Measurements from ENCODE around the gene DNAJC17. TPM values are rescaled to one million over a fixed set of nuclear protein-coding genes. Genes with fewer than 3 reads are reported as not detected.

The DNAJC17 gene
- polyA plus RNA-seq (ENCODE audit: insufficient read length) = 41.1 TPM
- long read RNA-seq, donor 1, transcript DNAJC17-201 (11 exons, 3,731 nt) = major isoform, 13 of 13 reads
- long read RNA-seq, donor 1, partial matches to known transcripts = 0 of 13 reads
- long read RNA-seq, donor 1, other reads (novel, unspliced or antisense) = 0 of 13 reads
- long read RNA-seq, donor 2, transcript DNAJC17-201 (11 exons, 3,731 nt) = major isoform, 10 of 10 reads
- long read RNA-seq, donor 2, partial matches to known transcripts = 0 of 10 reads
- long read RNA-seq, donor 2, other reads (novel, unspliced or antisense) = 0 of 10 reads
- long read RNA-seq, donor 3, transcript DNAJC17-201 (11 exons, 3,731 nt) = major isoform, 7 of 7 reads
- long read RNA-seq, donor 3, partial matches to known transcripts = 0 of 7 reads
- long read RNA-seq, donor 3, other reads (novel, unspliced or antisense) = 0 of 7 reads
- long read RNA-seq, donor 4, partial matches to known transcripts = 0 of 20 reads
- long read RNA-seq, donor 4, other reads (novel, unspliced or antisense) = 19 of 20 reads
- long read RNA-seq, donor 5, transcript DNAJC17-201 (11 exons, 3,731 nt) = major isoform, 18 of 18 reads
- long read RNA-seq, donor 5, partial matches to known transcripts = 0 of 18 reads
- long read RNA-seq, donor 5, other reads (novel, unspliced or antisense) = 0 of 18 reads
- long read RNA-seq, donor 6, transcript DNAJC17-201 (11 exons, 3,731 nt) = major isoform, 6 of 178 reads
- long read RNA-seq, donor 6, partial matches to known transcripts = 172 of 178 reads
- long read RNA-seq, donor 6, other reads (novel, unspliced or antisense) = 0 of 178 reads
- long read RNA-seq, donor 7, transcript DNAJC17-201 (11 exons, 3,731 nt) = major isoform, 13 of 86 reads
- long read RNA-seq, donor 7, partial matches to known transcripts = 14 of 86 reads
- long read RNA-seq, donor 7, other reads (novel, unspliced or antisense) = 58 of 86 reads
- long read RNA-seq, donor 8, transcript DNAJC17-201 (11 exons, 3,731 nt) = major isoform, 5 of 43 reads
- long read RNA-seq, donor 8, partial matches to known transcripts = 9 of 43 reads
- long read RNA-seq, donor 8, other reads (novel, unspliced or antisense) = 28 of 43 reads

- peak; percentile 97 for DNase-seq
These were observed at the start of gene DNAJC17, which contains the start of gene ZFYVE19 for GRCh38 chr15:40807028-40807887. Gene DNAJC17 (minus strand): TSS chr15:40807473. CDS start chr15:40807446, 27 bp downstream. Gene ZFYVE19 (plus strand): TSS chr15:40807089. CDS start chr15:40807590, 501 bp downstream.

DNA sequence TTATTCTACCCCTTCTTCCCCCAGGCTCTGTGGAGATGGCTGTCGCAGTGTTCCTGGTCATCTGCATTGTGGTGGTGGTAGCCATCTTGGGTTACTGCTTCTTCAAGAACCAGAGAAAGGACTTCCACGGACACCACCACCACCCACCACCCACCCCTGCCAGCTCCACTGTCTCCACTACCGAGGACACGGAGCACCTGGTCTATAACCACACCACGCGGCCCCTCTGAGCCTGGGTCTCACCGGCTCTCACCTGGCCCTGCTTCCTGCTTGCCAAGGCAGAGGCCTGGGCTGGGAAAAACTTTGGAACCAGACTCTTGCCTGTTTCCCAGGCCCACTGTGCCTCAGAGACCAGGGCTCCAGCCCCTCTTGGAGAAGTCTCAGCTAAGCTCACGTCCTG is 49.5 kb upstream of the DNAJC17 start:
- DNase-seq = no peak

DNA sequence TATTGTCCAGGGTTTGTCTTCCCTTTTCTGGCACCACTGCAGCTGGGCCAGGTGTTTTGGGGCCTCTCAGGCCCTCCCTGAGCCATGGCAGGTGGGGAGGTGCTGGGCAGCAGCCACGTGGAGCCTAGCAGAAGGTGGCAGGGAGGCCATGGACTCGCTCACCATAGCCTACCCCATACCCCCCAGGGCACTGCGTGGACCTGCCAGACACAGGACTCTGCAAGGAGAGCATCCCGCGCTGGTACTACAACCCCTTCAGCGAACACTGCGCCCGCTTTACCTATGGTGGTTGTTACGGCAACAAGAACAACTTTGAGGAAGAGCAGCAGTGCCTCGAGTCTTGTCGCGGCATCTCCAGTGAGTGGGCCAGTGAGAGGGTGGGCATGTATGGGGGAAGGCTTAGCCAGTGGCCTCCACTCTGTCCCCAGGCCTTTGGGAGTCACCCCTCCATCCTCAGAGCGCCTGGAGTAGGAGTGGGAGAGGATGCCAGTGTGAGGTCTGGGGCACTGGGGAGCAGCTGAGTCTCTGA is 48.5 kb upstream of the DNAJC17 start:
- DNase-seq = no peak

- no peak for DNase-seq
These were observed 46.9 kb upstream of the DNAJC17 start for GRCh38 chr15:40854161-40854560.

- DNase-seq = no peak
These were observed 46.1 kb upstream of the DNAJC17 start for GRCh38 chr15:40853241-40853890.

- no peak for DNase-seq
These were observed 45.3 kb upstream of the DNAJC17 start for GRCh38 chr15:40852529-40852928.

DNA sequence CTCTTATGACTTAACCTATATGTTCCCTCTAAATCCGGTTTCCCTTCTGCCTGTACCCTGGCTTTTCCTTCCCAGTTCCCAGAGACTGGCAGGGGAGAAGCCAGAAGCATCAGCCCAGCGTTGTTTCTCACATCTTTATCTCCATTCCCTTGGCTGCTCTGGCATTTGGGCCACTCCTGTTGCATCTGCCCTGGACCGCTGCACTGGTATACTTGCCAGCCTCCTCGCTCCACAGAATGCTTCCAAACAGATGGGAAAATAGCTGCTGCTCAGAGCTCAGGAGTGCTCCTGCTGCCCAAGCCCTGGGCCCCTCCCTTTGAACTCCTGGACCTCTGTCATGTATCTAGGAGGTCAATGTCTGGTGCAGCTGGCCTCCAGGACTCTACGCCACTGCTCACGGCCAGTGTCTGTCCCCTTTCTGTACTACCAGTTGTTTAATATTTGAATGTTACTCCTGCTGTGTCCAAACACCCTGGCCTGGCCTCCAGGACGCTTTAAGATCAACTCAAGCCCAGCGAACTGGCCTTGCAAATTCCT is 43.4 kb upstream of the DNAJC17 start:
- no peak for DNase-seq

GRCh38 chr15:40847223-40847961 is 40.1 kb upstream of the DNAJC17 start:
- peak; percentile 84 for DNase-seq

DNA sequence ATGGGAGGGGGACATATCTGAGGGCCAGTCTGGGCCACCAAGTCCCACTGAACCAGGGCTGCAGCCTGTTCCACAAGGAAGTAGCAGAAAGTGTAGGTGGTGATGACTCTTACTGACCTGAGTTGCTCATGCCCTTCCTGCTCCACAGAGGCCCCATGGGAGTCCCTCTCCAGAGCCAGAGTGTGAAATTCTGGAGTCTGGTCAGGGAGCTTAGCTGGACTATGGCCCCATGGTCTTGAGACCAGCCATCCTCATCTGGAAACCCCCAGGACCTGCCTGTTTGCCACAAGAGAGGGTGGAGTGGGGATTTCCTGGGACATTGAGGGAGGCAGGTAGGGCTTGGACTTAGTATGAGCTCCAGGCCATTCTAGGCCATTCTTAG is 39.6 kb upstream of the DNAJC17 start:
- no peak for DNase-seq

DNA sequence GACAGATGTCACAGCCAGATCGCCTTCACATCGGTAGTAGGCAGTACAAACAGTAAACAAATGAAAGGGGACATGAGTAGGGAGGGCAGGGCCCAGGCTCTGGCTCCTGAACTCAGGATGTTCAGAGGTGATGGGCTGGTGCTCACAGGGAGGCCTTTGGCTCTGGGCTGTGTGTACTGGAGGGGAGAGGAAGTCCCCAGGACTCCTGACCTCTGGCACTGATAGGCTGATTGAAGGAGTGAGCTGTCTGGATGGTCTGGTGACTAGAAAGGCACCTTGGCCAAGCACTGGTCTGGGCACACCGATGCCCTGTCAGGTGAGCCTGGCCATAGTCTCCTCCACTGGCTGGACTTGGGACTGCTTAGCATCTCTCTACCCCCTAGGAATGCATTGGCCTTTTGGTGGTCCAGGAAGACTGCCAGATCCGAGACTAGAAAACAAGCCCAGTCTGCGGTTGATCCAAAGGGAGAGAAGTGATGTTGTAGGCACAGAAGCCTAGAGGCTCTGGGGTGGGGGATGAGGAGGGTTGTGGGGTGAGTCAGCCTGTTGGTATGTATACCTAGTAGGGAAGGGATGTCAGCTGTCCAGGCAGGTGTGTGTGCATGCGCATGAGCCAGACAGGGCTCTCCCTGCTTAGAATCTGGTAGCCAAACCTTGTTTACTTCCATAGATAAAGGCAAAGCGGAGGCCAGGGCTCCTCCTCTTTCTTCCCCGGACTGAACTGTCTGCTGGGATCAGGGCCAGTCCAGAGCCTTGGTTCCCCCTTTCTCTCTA is 38.4 kb upstream of the DNAJC17 start:
- DNase-seq = no peak

DNA sequence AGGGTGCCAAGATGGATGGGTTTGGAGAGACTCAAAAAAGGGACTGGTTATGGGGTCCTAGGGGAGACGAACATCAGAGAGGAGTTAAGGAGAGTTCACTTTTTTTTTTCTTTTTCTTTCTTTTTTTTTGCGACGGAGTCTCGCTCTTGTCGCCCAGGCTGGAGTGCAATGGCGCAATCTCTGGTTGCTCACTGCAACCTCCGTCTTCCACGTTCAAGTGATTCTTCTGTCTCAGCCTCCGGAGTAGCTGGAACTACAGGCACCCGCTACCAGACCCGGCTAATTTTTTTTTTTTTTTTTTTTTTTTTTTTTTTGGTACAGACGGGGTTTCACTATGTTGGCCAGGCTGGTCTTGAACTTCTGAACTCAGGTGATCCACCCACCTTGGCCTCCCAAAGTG is 37.8 kb upstream of the DNAJC17 start:
- DNase-seq = no peak

DNA sequence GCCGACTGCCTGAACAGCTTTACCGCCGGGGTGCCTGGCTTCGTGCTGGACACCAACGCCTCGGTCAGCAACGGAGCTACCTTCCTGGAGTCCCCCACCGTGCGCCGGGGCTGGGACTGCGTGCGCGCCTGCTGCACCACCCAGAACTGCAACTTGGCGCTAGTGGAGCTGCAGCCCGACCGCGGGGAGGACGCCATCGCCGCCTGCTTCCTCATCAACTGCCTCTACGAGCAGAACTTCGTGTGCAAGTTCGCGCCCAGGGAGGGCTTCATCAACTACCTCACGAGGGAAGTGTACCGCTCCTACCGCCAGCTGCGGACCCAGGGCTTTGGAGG is 37.4 kb upstream of the DNAJC17 start:
- no peak for DNase-seq

DNA sequence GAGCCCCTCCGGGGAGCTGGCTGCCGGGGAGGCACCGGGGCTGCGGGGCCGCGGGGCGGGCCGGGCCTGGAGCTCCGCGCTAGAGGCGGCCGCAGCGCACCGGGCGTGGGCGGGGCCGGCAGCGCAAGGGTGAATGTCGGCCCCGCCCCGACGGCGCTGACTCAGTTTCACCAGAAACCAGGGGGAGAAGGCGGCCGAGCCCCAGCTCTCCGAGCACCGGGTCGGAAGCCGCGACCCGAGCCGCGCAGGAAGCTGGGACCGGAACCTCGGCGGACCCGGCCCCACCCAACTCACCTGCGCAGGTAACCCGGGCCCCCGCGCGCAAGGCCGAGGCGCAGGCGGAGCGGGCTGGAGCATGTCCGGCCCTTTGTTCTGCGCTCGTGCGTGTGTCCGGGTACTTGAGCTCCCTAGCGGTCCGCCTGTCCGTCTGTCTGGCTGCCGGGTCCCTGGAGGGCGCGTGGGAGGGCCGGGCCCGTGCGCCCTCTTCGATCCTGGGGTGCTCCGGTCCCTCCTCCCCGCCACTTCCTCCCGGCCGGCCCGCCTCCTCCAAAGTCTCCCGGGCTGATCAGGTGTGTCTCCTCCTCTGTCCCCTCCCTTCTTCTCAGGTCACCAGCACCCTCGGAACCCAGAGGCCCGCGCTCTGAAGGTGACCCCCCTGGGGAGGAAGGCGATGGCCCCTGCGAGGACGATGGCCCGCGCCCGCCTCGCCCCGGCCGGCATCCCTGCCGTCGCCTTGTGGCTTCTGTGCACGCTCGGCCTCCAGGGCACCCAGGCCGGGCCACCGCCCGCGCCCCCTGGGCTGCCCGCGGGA is 36.8 kb upstream of the DNAJC17 start, which contains the start of gene SPINT1:
Gene SPINT1, plus strand, starts transcription at position 164 of the 811 bp plus-strand sequence. Its CDS starts 507 bp downstream, at position 671.
- DNase-seq = no peak

GRCh38 chr15:40843261-40843884 is 36.1 kb upstream of the DNAJC17 start:
- DNase-seq = no peak

GRCh38 chr15:40841741-40842140 is 34.5 kb upstream of the DNAJC17 start:
- no peak for DNase-seq

DNA sequence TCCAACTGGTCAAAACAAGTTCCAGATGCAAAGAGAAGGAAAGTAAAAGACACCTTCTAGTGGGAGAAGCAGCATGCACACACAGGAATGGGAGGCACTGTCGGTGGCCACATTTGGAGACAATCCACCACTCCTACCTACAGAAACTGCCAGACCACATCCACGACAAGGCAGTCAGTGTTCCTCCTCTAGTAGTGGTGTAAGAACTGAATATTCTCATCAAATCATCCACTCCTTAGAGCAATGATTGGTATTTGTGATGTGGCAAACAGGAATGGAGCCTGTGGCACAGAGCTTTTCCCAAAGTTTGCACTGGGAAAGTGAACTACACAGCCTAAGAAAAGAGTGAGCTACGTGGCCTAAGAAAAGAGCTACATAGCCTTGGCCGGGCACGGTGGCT is 31.5 kb upstream of the DNAJC17 start:
- no peak for DNase-seq

DNA sequence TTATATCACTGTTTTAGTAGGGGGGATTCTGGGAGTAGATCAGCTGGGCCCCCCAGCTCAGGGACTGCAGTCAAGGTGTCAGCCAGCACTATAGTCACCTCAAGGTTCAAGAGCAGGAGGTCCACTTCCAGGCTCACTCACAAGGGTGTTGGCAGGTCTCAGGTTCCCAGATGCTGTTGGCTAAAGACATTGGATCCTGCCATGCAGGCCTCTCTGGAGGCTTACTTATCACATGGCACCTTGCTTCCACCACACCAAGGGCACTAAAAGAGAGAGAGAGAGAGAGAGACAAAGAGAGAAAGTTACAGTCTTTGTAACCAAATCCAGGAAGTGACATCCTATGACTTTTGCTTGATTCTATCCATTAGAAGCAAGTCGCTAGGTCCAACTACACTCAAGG is 28.7 kb upstream of the DNAJC17 start:
- DNase-seq = no peak

DNA sequence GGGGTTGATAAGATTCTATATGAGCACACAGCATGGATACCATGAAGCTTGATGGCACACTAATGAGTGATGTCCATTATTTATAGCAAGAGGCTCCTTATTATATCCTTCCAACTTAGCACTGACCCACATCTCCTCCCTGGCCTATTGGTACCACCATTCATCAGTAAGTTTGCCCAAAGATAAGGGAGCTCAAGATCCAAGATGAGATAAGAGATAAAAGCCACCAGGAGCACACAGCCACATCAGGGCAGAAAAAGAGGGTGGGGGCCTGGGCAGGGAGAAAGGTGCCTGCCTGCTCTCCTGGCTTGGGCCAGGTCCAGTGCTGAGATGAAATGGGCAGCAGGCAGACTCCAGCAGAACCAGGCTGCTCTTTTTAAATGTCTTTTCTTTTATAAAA is 25.6 kb upstream of the DNAJC17 start:
- DNase-seq = no peak

Data from left kidney (tissue), 8 donors.